WTC11 (cell line): ENCODE results near the gene ANKRD27. TPM values are rescaled to one million over a fixed set of nuclear protein-coding genes. Genes with fewer than 3 reads are reported as not detected.

Experiments used
- ATAC-seq: fragments of 200-7000 bp; cut with Tn5 transposase; 2 replicates; pipeline ENCODE4 v1.10.0; 2021; ENCODE audit warnings: mild to moderate bottlenecking, moderate library complexity
- CTCF ChIA-PET: fragments of 300-600 bp; sonication (Branson Sonifier 250); formaldehyde crosslinking; loops from one replicate; lab custom pipeline; 2021; ENCODE audit warnings: antibody characterized with exemption; lab: Charles Lee
- POLR2A ChIA-PET: fragments of 350-600 bp; sonication (Branson Sonifier 250); formaldehyde crosslinking; loops from one replicate; lab custom pipeline; 2021; ENCODE audit warnings: antibody characterized with exemption; lab: Charles Lee
- DNase-seq: peaks from one replicate; pipeline ENCODE4 v3.0.0; 2021; ENCODE audit warnings: low spot score
- H3K27ac Mint-ChIP-seq: 2 replicates; pipeline ENCODE4 v1.8.0; 2021; ENCODE audit warnings: mixed read lengths
- H3K27me3 Mint-ChIP-seq: 2 replicates; pipeline ENCODE4 v1.8.0; 2021; ENCODE audit warnings: low read depth, mild to moderate bottlenecking, moderate library complexity, mixed read lengths
- H3K36me3 Mint-ChIP-seq: 2 replicates; pipeline ENCODE4 v1.8.0; 2021; ENCODE audit warnings: mixed read lengths
- H3K4me1 Mint-ChIP-seq: 2 replicates; pipeline ENCODE4 v1.8.0; 2022; ENCODE audit warnings: mixed read lengths
- H3K4me3 Mint-ChIP-seq: 2 replicates; pipeline ENCODE4 v1.8.0; 2021; ENCODE audit warnings: mild to moderate bottlenecking, moderate library complexity, mixed read lengths
- H3K9me3 Mint-ChIP-seq: 2 replicates; pipeline ENCODE4 v1.8.0; 2021; ENCODE audit warnings: mixed read lengths
- ATF1 ChIP-seq: sonication (generic); formaldehyde crosslinking; IDR thresholded peaks from 2 replicates; pipeline ENCODE4 v1.8.1; 2023; ENCODE audit warnings: mild to moderate bottlenecking, moderate library complexity, missing genetic modification reagents
- CBFB ChIP-seq: sonication (generic); formaldehyde crosslinking; IDR thresholded peaks from 2 replicates; pipeline ENCODE4 v1.8.1; 2022; ENCODE audit warnings: mild to moderate bottlenecking, low read depth, missing genetic modification reagents
- ETV6 ChIP-seq: sonication (generic); formaldehyde crosslinking; IDR thresholded peaks from 2 replicates; pipeline ENCODE4 v1.8.1; 2022; ENCODE audit warnings: mild to moderate bottlenecking, missing genetic modification reagents
- GABPB1 ChIP-seq: sonication (generic); formaldehyde crosslinking; IDR thresholded peaks from 2 replicates; pipeline ENCODE4 v1.8.1; 2023; ENCODE audit warnings: mild to moderate bottlenecking, missing genetic modification reagents
- GRHL2 ChIP-seq: fragments of 250-450 bp; sonication (Bioruptor Pico); IDR thresholded peaks from 2 replicates; pipeline ENCODE4 v1.8.0; 2022; ENCODE audit warnings: mild to moderate bottlenecking, moderate library complexity; ENCODE audit not compliant: insufficient replicate concordance, severe bottlenecking
- HMGA2 ChIP-seq: fragments of 250-450 bp; sonication (Bioruptor Pico); IDR thresholded peaks from 2 replicates; pipeline ENCODE4 v1.4.0; 2021; ENCODE audit warnings: mild to moderate bottlenecking, moderate library complexity
- IRF2 ChIP-seq: sonication (generic); formaldehyde crosslinking; IDR thresholded peaks from 2 replicates; pipeline ENCODE4 v1.8.0; 2022; ENCODE audit warnings: low read depth, missing genetic modification reagents, borderline replicate concordance
- JUN ChIP-seq: sonication (generic); formaldehyde crosslinking; IDR thresholded peaks from 2 replicates; pipeline ENCODE4 v1.8.0; 2023; ENCODE audit warnings: mild to moderate bottlenecking, missing genetic modification reagents
- MXD4 ChIP-seq: fragments of 250-450 bp; sonication (Bioruptor Pico); IDR thresholded peaks from 2 replicates; pipeline ENCODE4 v1.8.0; 2021; ENCODE audit warnings: mild to moderate bottlenecking, moderate library complexity, borderline replicate concordance
- MYBL2 ChIP-seq: sonication (generic); formaldehyde crosslinking; IDR thresholded peaks from 2 replicates; pipeline ENCODE4 v1.8.1; 2023; ENCODE audit warnings: mild to moderate bottlenecking, moderate library complexity, missing genetic modification reagents
- NFE2L1 ChIP-seq: sonication (generic); formaldehyde crosslinking; IDR thresholded peaks from 2 replicates; pipeline ENCODE4 v1.8.1; 2023; ENCODE audit warnings: missing genetic modification reagents
- NFYB ChIP-seq: sonication (generic); formaldehyde crosslinking; conservative IDR thresholded peaks from 2 replicates; pipeline ENCODE4 v1.8.0; 2022; ENCODE audit warnings: low read depth, missing genetic modification reagents
- NR1H2 ChIP-seq: sonication (generic); formaldehyde crosslinking; IDR thresholded peaks from 2 replicates; pipeline ENCODE4 v1.9.0; 2021; ENCODE audit warnings: mild to moderate bottlenecking, moderate library complexity, missing genetic modification reagents
- RORB ChIP-seq: fragments of 250-450 bp; sonication (Bioruptor Pico); IDR thresholded peaks from 2 replicates; pipeline ENCODE4 v1.9.0; 2021; ENCODE audit warnings: mild to moderate bottlenecking
- SP1 ChIP-seq: sonication (generic); formaldehyde crosslinking; conservative IDR thresholded peaks from 2 replicates; pipeline ENCODE4 v1.8.1; 2022; ENCODE audit warnings: missing genetic modification reagents
- ZNF219 ChIP-seq: sonication (generic); formaldehyde crosslinking; IDR thresholded peaks from 2 replicates; pipeline ENCODE4 v1.8.0; 2023; ENCODE audit warnings: missing genetic modification reagents, mild to moderate bottlenecking, borderline replicate concordance
- ZNF232 ChIP-seq: sonication (generic); formaldehyde crosslinking; IDR thresholded peaks from 2 replicates; pipeline ENCODE4 v1.8.0; 2022; ENCODE audit warnings: mild to moderate bottlenecking, missing genetic modification reagents
- ZNF396 ChIP-seq: fragments of 250-450 bp; sonication (Bioruptor Pico); IDR thresholded peaks from 2 replicates; pipeline ENCODE4 v1.8.0; 2021; ENCODE audit warnings: mild to moderate bottlenecking, moderate library complexity, borderline replicate concordance
- ZNF423 ChIP-seq: fragments of 250-450 bp; sonication (Bioruptor Pico); IDR thresholded peaks from 2 replicates; pipeline ENCODE4 v2.1.2; 2022; ENCODE audit warnings: mild to moderate bottlenecking, moderate library complexity
- total RNA-seq: library from RNA; stranded (reverse); gene quantifications from 3 replicates; pipeline ENCODE4 v1.2.3, GENCODE V29; 2021
- TF ChIP-seq, protein P1 (sequence below): sonication (generic); formaldehyde crosslinking; IDR thresholded peaks from 2 replicates; pipeline ENCODE4 v1.8.1; 2023; ENCODE audit warnings: mild to moderate bottlenecking, missing genetic modification reagents
- TF ChIP-seq, protein P2 (sequence below): sonication (generic); formaldehyde crosslinking; IDR thresholded peaks from 2 replicates; pipeline ENCODE4 v1.8.0; 2022; ENCODE audit warnings: mild to moderate bottlenecking, missing genetic modification reagents
- TF ChIP-seq, protein P3 (sequence below): fragments of 250-450 bp; sonication (Bioruptor Pico); IDR thresholded peaks from 2 replicates; pipeline ENCODE4 v1.9.0; 2021; ENCODE audit warnings: mild to moderate bottlenecking
- TF ChIP-seq, protein P4 (sequence below): sonication (generic); formaldehyde crosslinking; IDR thresholded peaks from 2 replicates; pipeline ENCODE4 v1.8.0; 2022; ENCODE audit warnings: mild to moderate bottlenecking, missing genetic modification reagents
- TF ChIP-seq, protein P5 (sequence below): fragments of 250-450 bp; sonication (Bioruptor Pico); IDR thresholded peaks from 2 replicates; pipeline ENCODE4 v1.8.0; 2021; ENCODE audit warnings: mild to moderate bottlenecking
- TF ChIP-seq, protein P6 (sequence below): fragments of 250-450 bp; sonication (Bioruptor Pico); conservative IDR thresholded peaks from 2 replicates; pipeline ENCODE4 v1.9.0; 2021; ENCODE audit warnings: mild to moderate bottlenecking
- TF ChIP-seq, protein P7 (sequence below): sonication (generic); formaldehyde crosslinking; IDR thresholded peaks from 2 replicates; pipeline ENCODE4 v1.8.1; 2022; ENCODE audit warnings: low read depth, mild to moderate bottlenecking, moderate library complexity, missing genetic modification reagents, borderline replicate concordance
- TF ChIP-seq, protein P8 (sequence below): sonication (generic); formaldehyde crosslinking; IDR thresholded peaks from 2 replicates; pipeline ENCODE4 v1.8.0; 2022; ENCODE audit warnings: mild to moderate bottlenecking, missing genetic modification reagents

The ANKRD27 gene
- total RNA-seq, 1 experiment from 2014 or later: 48.6 TPM

DNA sequence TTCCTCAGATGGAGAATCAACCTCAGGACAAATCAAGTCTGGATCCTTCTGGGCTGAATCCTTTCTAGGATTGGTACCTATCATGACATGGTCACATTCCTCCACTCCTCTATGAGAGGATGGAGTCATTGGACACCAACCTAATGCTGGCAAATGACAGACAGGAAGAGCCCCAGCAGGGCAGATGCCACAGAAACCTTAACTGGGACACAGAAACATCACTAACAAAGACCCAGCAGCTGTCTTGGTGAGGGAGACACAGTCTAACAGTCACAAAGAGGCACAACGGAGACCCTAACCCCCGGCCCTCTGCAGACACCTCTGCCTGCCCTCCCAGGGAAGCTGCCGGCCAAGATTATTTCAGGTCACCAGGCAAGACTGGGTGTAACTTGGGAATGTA lies 2.1 kb downstream of the ANKRD27 start:
- CTCF ChIA-PET: interaction anchor here (0.8 to 1.6 kb wide), 2 partner anchors 17 kb away, joined by 3 to 5 read pairs; no protein-coding TSS in a partner anchor
- peak overlapping the region; percentile 94 for H3K4me3 Mint-ChIP-seq
- no peak for ATAC-seq

DNA sequence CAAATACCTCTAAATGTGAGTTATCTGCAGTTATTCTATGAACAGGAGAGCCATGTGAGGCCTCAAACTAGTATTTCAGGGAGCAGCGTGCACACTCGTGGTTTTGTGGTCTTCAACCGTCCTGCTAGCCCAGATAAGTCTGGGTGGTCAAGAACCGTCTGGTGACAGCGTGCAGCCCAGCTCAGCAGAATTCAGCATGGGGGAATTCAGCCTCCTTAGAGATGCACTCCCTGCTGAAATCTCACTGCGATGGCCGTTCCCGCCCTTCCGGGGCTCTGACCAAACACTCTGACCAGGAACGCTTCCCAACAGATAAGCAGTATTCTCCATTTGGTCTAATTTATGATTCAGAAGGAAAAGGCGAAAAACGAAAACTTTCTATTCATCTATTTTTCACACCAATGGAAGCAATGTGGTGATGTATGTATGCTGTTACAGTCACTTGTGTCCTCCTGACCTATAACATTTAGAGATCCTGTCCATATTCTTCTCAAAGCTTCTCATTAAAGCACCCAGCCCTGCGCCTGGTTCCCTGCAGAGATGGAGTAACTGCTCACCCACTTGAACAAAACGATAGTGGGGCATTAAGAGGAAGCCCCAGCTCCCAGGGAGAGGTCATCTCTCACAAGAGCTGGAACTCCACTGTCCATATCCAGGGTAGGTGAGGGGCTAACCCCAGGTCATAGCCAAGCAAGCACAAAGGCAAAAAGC lies 2.9 kb downstream of the ANKRD27 start:
- no peak for DNase-seq
- ATAC-seq: no peak
- ChIA-PET POLR2A (no interaction called here), CTCF (interaction anchor here (1.6 kb wide), 1 partner anchor 17 kb away, joined by 5 read pairs; no protein-coding TSS in a partner anchor)
- no peak overlapping the region for H3K27ac Mint-ChIP-seq
- peaks cover 3% of the 10 kb centered on the region for H3K36me3 Mint-ChIP-seq
- no peak overlapping the region for H3K4me3 Mint-ChIP-seq
- H3K4me1 Mint-ChIP-seq: peaks cover 23% of the 10 kb centered on the region
- no peaks in the 10 kb centered on the region for H3K9me3 Mint-ChIP-seq
- H3K27me3 Mint-ChIP-seq: peaks cover 20% of the 10 kb centered on the region
- no peak for TF ChIP-seq ZNF396 (CRISPR knock-in tag)
- TF ChIP-seq, protein P1, sequence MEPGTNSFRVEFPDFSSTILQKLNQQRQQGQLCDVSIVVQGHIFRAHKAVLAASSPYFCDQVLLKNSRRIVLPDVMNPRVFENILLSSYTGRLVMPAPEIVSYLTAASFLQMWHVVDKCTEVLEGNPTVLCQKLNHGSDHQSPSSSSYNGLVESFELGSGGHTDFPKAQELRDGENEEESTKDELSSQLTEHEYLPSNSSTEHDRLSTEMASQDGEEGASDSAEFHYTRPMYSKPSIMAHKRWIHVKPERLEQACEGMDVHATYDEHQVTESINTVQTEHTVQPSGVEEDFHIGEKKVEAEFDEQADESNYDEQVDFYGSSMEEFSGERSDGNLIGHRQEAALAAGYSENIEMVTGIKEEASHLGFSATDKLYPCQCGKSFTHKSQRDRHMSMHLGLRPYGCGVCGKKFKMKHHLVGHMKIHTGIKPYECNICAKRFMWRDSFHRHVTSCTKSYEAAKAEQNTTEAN (CRISPR knock-in tag): no peak
- TF ChIP-seq ETV6 (CRISPR knock-in tag): no peak
- TF ChIP-seq ZNF232 (CRISPR knock-in tag): no peak
- TF ChIP-seq NFYB (CRISPR knock-in tag): no peak
- TF ChIP-seq, protein P2, sequence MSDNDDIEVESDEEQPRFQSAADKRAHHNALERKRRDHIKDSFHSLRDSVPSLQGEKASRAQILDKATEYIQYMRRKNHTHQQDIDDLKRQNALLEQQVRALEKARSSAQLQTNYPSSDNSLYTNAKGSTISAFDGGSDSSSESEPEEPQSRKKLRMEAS (CRISPR knock-in tag): no peak
- TF ChIP-seq CBFB: no peak
- no peak for TF ChIP-seq JUN
- TF ChIP-seq SP1 (CRISPR knock-in tag): no peak
- no peak for TF ChIP-seq ZNF219 (CRISPR knock-in tag)
- no peak for TF ChIP-seq ATF1

More for the DNA sequence above, 2.1 kb downstream of the ANKRD27 start:
- H3K36me3 Mint-ChIP-seq: no peaks in the 10 kb centered on the region; the same call in 1 of the 2 replicates
- TF ChIP-seq GABPB1 (no peak), NFE2L1 (CRISPR knock-in tag) (no peak), HMGA2 (CRISPR knock-in tag) (no peak), ATF1 (no peak), RORB (CRISPR knock-in tag) (no peak), MYBL2 (CRISPR knock-in tag) (no peak), GRHL2 (CRISPR knock-in tag) (no peak), ZNF232 (CRISPR knock-in tag) (no peak), NR1H2 (CRISPR knock-in tag) (no peak), ZNF396 (CRISPR knock-in tag) (no peak), IRF2 (no peak), ZNF423 (CRISPR knock-in tag) (no peak), MXD4 (no peak)
- TF ChIP-seq, protein P3, sequence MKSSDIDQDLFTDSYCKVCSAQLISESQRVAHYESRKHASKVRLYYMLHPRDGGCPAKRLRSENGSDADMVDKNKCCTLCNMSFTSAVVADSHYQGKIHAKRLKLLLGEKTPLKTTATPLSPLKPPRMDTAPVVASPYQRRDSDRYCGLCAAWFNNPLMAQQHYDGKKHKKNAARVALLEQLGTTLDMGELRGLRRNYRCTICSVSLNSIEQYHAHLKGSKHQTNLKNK (CRISPR knock-in tag): no peak
- TF ChIP-seq, protein P4, sequence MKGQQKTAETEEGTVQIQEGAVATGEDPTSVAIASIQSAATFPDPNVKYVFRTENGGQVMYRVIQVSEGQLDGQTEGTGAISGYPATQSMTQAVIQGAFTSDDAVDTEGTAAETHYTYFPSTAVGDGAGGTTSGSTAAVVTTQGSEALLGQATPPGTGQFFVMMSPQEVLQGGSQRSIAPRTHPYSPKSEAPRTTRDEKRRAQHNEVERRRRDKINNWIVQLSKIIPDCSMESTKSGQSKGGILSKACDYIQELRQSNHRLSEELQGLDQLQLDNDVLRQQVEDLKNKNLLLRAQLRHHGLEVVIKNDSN (CRISPR knock-in tag): no peak
- TF ChIP-seq, protein P5, sequence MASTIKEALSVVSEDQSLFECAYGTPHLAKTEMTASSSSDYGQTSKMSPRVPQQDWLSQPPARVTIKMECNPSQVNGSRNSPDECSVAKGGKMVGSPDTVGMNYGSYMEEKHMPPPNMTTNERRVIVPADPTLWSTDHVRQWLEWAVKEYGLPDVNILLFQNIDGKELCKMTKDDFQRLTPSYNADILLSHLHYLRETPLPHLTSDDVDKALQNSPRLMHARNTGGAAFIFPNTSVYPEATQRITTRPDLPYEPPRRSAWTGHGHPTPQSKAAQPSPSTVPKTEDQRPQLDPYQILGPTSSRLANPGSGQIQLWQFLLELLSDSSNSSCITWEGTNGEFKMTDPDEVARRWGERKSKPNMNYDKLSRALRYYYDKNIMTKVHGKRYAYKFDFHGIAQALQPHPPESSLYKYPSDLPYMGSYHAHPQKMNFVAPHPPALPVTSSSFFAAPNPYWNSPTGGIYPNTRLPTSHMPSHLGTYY (CRISPR knock-in tag): no peak
- TF ChIP-seq, protein P6, sequence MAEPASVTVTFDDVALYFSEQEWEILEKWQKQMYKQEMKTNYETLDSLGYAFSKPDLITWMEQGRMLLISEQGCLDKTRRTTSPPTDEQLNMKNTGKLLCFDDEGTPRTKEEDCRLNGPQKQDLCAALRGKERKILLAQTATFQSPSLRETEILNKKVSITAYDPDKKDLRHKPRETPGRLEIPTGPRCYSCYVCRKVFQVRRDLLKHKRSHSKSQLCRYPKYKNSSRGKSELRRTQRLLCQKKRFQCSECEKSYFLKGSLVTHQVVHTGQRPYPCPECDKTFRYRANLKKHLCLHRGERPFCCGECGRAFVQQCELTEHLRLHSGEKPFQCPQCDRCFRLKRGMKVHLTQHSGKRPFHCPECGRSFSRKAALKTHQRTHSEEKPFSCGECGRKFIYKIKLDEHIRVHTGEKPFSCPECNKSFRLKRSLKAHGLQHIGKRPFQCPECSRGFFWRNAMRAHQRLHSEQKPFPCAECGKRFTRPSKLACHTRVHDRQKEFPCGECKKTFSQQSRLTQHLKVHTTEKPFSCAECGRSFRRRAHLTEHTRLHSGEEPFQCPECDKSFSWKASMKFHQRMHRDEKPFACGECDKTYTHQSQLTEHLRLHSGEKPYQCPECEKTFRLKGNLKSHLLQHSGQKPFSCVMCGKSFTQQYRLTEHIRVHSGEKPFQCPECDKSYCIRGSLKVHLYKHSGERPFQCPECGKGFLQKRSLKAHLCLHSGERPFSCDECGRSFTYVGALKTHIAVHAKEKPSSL (CRISPR knock-in tag): no peak
- TF ChIP-seq, protein P7, sequence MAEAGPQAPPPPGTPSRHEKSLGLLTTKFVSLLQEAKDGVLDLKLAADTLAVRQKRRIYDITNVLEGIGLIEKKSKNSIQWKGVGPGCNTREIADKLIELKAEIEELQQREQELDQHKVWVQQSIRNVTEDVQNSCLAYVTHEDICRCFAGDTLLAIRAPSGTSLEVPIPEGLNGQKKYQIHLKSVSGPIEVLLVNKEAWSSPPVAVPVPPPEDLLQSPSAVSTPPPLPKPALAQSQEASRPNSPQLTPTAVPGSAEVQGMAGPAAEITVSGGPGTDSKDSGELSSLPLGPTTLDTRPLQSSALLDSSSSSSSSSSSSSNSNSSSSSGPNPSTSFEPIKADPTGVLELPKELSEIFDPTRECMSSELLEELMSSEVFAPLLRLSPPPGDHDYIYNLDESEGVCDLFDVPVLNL: no peak
- TF ChIP-seq, protein P8, sequence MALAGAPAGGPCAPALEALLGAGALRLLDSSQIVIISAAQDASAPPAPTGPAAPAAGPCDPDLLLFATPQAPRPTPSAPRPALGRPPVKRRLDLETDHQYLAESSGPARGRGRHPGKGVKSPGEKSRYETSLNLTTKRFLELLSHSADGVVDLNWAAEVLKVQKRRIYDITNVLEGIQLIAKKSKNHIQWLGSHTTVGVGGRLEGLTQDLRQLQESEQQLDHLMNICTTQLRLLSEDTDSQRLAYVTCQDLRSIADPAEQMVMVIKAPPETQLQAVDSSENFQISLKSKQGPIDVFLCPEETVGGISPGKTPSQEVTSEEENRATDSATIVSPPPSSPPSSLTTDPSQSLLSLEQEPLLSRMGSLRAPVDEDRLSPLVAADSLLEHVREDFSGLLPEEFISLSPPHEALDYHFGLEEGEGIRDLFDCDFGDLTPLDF: no peak
- TF ChIP-seq, all 79 proteins: peak for 0
- DNase-seq: no peak
- Mint-ChIP-seq H3K27ac (no peak overlapping the region), H3K4me1 (peaks cover 30% of the 10 kb centered on the region), H3K27me3 (peaks cover 28% of the 10 kb centered on the region), H3K9me3 (no peaks in the 10 kb centered on the region)
- POLR2A ChIA-PET: no interaction called here
